ENCODE results near the gene MND1. TPM values are rescaled to one million over a fixed set of nuclear protein-coding genes. Genes with fewer than 3 reads are reported as not detected.

Gene MND1
- total RNA-seq, 1 experiment from 2014 or later, result 21.8 TPM

DNA sequence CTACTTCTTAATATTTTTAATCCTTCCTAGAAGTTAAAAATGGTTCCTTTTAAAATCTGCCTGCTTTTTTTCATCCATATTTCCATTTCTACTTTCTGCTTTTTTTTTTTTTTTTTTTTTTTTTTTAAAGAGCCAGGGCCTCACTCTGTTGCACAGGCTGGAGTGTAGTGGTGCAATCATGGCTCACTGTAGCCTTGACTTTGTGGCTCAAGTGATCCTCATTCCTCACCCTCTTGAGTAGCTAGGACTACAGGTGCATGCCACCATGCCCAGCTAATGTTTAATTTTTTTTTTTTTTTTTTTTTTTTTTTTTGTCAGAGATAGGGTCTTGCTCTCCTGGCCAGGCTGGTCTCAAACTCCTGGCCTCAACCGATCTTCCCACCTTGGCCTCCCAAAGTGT, 39.7 kb downstream of the MND1 start:
- H3K36me3 ChIP-seq (ENCODE audit: control insufficient read depth, insufficient read depth, low read length), result no peaks in the 10 kb centered on the region
- no peak overlapping the region for H3K27ac Mint-ChIP-seq (ENCODE audit: unreplicated experiment)
- peaks cover 6% of the 10 kb centered on the region for H3K4me1 Mint-ChIP-seq (ENCODE audit: low read depth, unreplicated experiment)
- intact Hi-C loops (cut with micrococcal nuclease; ENCODE audit: unreplicated experiment), result no loop called here
- H3K9me3 Mint-ChIP-seq (ENCODE audit: unreplicated experiment), result no peaks in the 10 kb centered on the region
- POLR2A ChIA-PET, result no interaction called here
- no peaks in the 10 kb centered on the region for H3K9me3 ChIP-seq
- H3K27me3 Mint-ChIP-seq (ENCODE audit: insufficient read depth, unreplicated experiment), result no peaks in the 10 kb centered on the region
- no TSS peak for BruUV-seq (replicated peaks)
- 0 out of 2 replicates have a peak, but pooled peaks cover 5% of the 10 kb centered on the region for H3K4me1 ChIP-seq
- H3K4me3 Mint-ChIP-seq (ENCODE audit: unreplicated experiment), result no peak overlapping the region
- no peaks in the 10 kb centered on the region for H3K36me3 Mint-ChIP-seq (ENCODE audit: insufficient read depth, unreplicated experiment)
- CTCF ChIA-PET, result no interaction called here
- DNase-seq, result no peak
- H3K4me3 ChIP-seq (ENCODE audit: low read depth, low read length), result no peak overlapping the region
- no peaks in the 10 kb centered on the region for H3K27me3 ChIP-seq (replicated peaks; ENCODE audit: control insufficient read depth, insufficient read depth, low read length)
- TF ChIP-seq, protein P1, sequence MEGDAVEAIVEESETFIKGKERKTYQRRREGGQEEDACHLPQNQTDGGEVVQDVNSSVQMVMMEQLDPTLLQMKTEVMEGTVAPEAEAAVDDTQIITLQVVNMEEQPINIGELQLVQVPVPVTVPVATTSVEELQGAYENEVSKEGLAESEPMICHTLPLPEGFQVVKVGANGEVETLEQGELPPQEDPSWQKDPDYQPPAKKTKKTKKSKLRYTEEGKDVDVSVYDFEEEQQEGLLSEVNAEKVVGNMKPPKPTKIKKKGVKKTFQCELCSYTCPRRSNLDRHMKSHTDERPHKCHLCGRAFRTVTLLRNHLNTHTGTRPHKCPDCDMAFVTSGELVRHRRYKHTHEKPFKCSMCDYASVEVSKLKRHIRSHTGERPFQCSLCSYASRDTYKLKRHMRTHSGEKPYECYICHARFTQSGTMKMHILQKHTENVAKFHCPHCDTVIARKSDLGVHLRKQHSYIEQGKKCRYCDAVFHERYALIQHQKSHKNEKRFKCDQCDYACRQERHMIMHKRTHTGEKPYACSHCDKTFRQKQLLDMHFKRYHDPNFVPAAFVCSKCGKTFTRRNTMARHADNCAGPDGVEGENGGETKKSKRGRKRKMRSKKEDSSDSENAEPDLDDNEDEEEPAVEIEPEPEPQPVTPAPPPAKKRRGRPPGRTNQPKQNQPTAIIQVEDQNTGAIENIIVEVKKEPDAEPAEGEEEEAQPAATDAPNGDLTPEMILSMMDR (IDR thresholded peaks at IDR 0.05; ENCODE audit: insufficient read depth in 1 of 2, low read depth in 1 of 2, low read length in 1 of 2, severe bottlenecking in 1 of 2, unreplicated experiment in 1 of 2), result no peak

DNA sequence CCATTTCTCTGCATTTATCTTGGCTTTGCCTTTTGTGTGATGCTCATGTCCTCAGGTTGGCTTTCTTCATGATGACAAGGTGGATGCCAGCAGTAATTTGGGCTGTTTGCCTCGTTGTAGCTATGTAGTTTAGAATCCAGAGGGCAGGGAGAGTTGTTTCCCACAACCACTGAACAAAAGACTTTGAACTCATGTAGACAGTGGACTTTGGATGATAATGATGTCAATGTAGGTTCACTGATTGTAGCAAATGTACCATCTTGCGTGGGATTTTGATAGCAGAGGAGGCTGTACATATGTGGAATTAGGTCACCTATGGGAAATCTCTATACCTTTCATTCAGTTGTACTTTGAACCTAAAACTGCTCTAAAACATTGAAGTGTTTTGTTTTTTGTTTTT, 41.3 kb downstream of the MND1 start:
- TF ChIP-seq, protein P1 (IDR thresholded peaks at IDR 0.05; ENCODE audit: insufficient read depth in 1 of 2, low read depth in 1 of 2, low read length in 1 of 2, severe bottlenecking in 1 of 2, unreplicated experiment in 1 of 2), result no peak
- intact Hi-C loops (cut with micrococcal nuclease; ENCODE audit: unreplicated experiment), result no loop called here
- 0 out of 2 replicates have a peak, but pooled peaks cover 5% of the 10 kb centered on the region for H3K4me1 ChIP-seq
- no peak for DNase-seq
- CTCF ChIA-PET, result no interaction called here
- POLR2A ChIA-PET, result no interaction called here
- no peaks in the 10 kb centered on the region for H3K9me3 ChIP-seq
- no peaks in the 10 kb centered on the region for H3K27me3 Mint-ChIP-seq (ENCODE audit: insufficient read depth, unreplicated experiment)
- no peak overlapping the region for H3K4me3 ChIP-seq (ENCODE audit: low read depth, low read length)
- H3K36me3 ChIP-seq (ENCODE audit: control insufficient read depth, insufficient read depth, low read length), result no peaks in the 10 kb centered on the region
- no peaks in the 10 kb centered on the region for H3K27me3 ChIP-seq (replicated peaks; ENCODE audit: control insufficient read depth, insufficient read depth, low read length)
- no peaks in the 10 kb centered on the region for H3K36me3 Mint-ChIP-seq (ENCODE audit: insufficient read depth, unreplicated experiment)
- no peak overlapping the region for H3K4me3 Mint-ChIP-seq (ENCODE audit: unreplicated experiment)
- H3K9me3 Mint-ChIP-seq (ENCODE audit: unreplicated experiment), result no peaks in the 10 kb centered on the region
- H3K4me1 Mint-ChIP-seq (ENCODE audit: low read depth, unreplicated experiment), result peaks cover 6% of the 10 kb centered on the region
- H3K27ac Mint-ChIP-seq (ENCODE audit: unreplicated experiment), result no peak overlapping the region
- BruUV-seq (replicated peaks), result no TSS peak

DNA sequence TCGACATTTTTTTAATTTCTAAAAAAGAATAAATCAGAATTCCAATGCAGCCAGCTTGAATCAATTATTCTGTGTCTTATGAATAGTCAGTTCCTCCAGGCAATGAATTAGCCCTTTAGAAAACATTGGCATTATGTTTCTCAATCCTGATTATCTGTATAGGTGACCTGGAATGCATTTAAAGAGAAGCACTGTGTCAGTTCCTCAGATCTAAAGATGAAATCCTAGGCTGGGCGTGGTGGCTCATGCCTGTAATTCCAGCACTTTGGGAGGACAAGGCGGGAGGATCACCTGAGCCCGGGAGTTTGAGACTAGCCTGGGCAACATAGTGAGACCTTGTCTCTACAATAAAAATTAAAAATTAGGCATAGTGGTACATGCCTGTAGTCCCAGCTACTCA, 43.5 kb downstream of the MND1 start:
- Mint-ChIP-seq H3K27me3 (ENCODE audit: insufficient read depth, unreplicated experiment) (no peaks in the 10 kb centered on the region), H3K9me3 (ENCODE audit: unreplicated experiment) (no peaks in the 10 kb centered on the region), H3K4me1 (ENCODE audit: low read depth, unreplicated experiment) (peaks cover 6% of the 10 kb centered on the region), H3K36me3 (ENCODE audit: insufficient read depth, unreplicated experiment) (no peaks in the 10 kb centered on the region), H3K27ac (ENCODE audit: unreplicated experiment) (no peak overlapping the region), H3K4me3 (ENCODE audit: unreplicated experiment) (no peak overlapping the region)
- intact Hi-C loops (cut with micrococcal nuclease; ENCODE audit: unreplicated experiment), result no loop called here
- H3K36me3 ChIP-seq (ENCODE audit: control insufficient read depth, insufficient read depth, low read length), result no peaks in the 10 kb centered on the region
- ChIA-PET POLR2A (no interaction called here), CTCF (no interaction called here)
- no peaks in the 10 kb centered on the region for H3K9me3 ChIP-seq
- no peak overlapping the region for H3K4me3 ChIP-seq (ENCODE audit: low read depth, low read length)
- H3K27me3 ChIP-seq (replicated peaks; ENCODE audit: control insufficient read depth, insufficient read depth, low read length), result no peaks in the 10 kb centered on the region
- peak; percentile 28 to 45 for DNase-seq
- 0 out of 2 replicates have a peak, but pooled peaks cover 5% of the 10 kb centered on the region for H3K4me1 ChIP-seq
- BruUV-seq (replicated peaks), result no TSS peak
- TF ChIP-seq, protein P1 (IDR thresholded peaks at IDR 0.05; ENCODE audit: insufficient read depth in 1 of 2, low read depth in 1 of 2, low read length in 1 of 2, severe bottlenecking in 1 of 2, unreplicated experiment in 1 of 2), result no peak
